Endothelial cell of umbilical vein (primary cell): ENCODE measurements around the gene SFMBT1. TPM values are rescaled to one million over a fixed set of nuclear protein-coding genes. Genes with fewer than 3 reads are reported as not detected.

ENCODE experiments used
- BruUV-seq: library from RNA; stranded (reverse); fragments of 400-500 nt; replicated peaks from 2 replicates; lab custom pipeline; 2021; lab: Mats Ljungman, UMichigan
- CTCF ChIA-PET: fragments of 300-600, 350-600 bp; sonication (Branson Sonifier 250); formaldehyde crosslinking; loops from one replicate; lab custom pipeline; 2021; ENCODE audit warnings: antibody characterized with exemption, inconsistent platforms; lab: Charles Lee
- POLR2A ChIA-PET: fragments of 300-600, 350-600 bp; sonication (Branson Sonifier 250); formaldehyde crosslinking; loops from one replicate; lab custom pipeline; 2021; ENCODE audit warnings: antibody characterized with exemption, inconsistent platforms; lab: Charles Lee
- DNase-seq: peaks from one replicate; pipeline ENCODE4 v3.0.0-alpha.2; 2011; ENCODE audit warnings: low read depth, low spot score
- FAIRE-seq: peaks from 2 replicates; lab custom pipeline; 2011; peaks lifted over from hg19 to GRCh38; lab: Jason Lieb, UNC
- H2AFZ ChIP-seq: 2 replicates; pipeline ENCODE4 v1.6.0; 2012; ENCODE audit warnings: low read depth, low read length, control low read depth, inconsistent platforms
- H3K27ac ChIP-seq: 2 replicates; pipeline ENCODE4 v1.5.1; 2011; ENCODE audit warnings: low read depth, mild to moderate bottlenecking, control low read depth, low read length, moderate library complexity; ENCODE audit not compliant: insufficient read depth
- H3K27me3 ChIP-seq, 2 experiments: 2 replicates each; pipeline versions ENCODE4 v1.6.0 to v1.6.1; 2011; ENCODE audit warnings: low read length in 2 of 2, mixed read lengths in 1 of 2; ENCODE audit not compliant: control insufficient read depth in 2 of 2, insufficient read depth in 2 of 2
- H3K36me3 ChIP-seq, 2 experiments: 2 replicates in 1 of 2; 3 replicates in 1 of 2; pipeline ENCODE4 v1.5.1; 2011; ENCODE audit warnings: low read length in 2 of 2, mild to moderate bottlenecking in 1 of 2, moderate library complexity in 1 of 2; ENCODE audit not compliant: control insufficient read depth in 2 of 2, insufficient read depth in 2 of 2; ENCODE audit errors: extremely low read depth in 1 of 2
- H3K4me1 ChIP-seq: 3 replicates; pipeline ENCODE4 v1.5.1; 2011; ENCODE audit warnings: mild to moderate bottlenecking, low read length; ENCODE audit not compliant: control insufficient read depth, insufficient read depth; ENCODE audit errors: extremely low read depth
- H3K4me2 ChIP-seq: 2 replicates; pipeline ENCODE4 v1.6.1; 2011; ENCODE audit warnings: low read length, control low read depth, mixed read lengths; ENCODE audit not compliant: insufficient read depth
- H3K4me3 ChIP-seq, 3 experiments: fragments of 200-600 bp in 1 of 3; sonication (generic), shearing (Covaris generic) in 1 of 3; replicated peaks in 1 of 3; 2 replicates each; pipeline ENCODE4 v1.5.1; 2011 to 2016; ENCODE audit warnings: control low read depth in 3 of 3, low read length in 3 of 3, mild to moderate bottlenecking in 2 of 3, inconsistent platforms in 1 of 3, low read depth in 1 of 3, moderate library complexity in 1 of 3; ENCODE audit not compliant: insufficient read depth in 1 of 3
- H3K79me2 ChIP-seq: 2 replicates; pipeline ENCODE4 v1.6.0; 2012; ENCODE audit warnings: low read length, inconsistent platforms; ENCODE audit not compliant: control insufficient read depth, insufficient read depth
- H3K9ac ChIP-seq: replicated peaks from 2 replicates; pipeline ENCODE3; 2011; ENCODE audit warnings: low read length, control low read depth; ENCODE audit not compliant: insufficient read depth; ENCODE audit errors: extremely low read depth
- H3K9me1 ChIP-seq: replicated peaks from 3 replicates; pipeline ENCODE4 v1.6.0; 2011; ENCODE audit warnings: mild to moderate bottlenecking, low read length; ENCODE audit not compliant: control insufficient read depth, insufficient read depth; ENCODE audit errors: extremely low read depth
- H3K9me3 ChIP-seq: replicated peaks from 2 replicates; pipeline ENCODE4 v1.5.1; 2012; ENCODE audit warnings: low read length, inconsistent platforms; ENCODE audit not compliant: control insufficient read depth, insufficient read depth
- H4K20me1 ChIP-seq: replicated peaks from 2 replicates; pipeline ENCODE3; 2011; ENCODE audit warnings: mild to moderate bottlenecking, low read length; ENCODE audit not compliant: control insufficient read depth, insufficient read depth; ENCODE audit errors: extremely low read depth
- POLR2A ChIP-seq: IDR thresholded peaks from 2 replicates; pipeline ENCODE4 v1.6.1; 2012; ENCODE audit warnings: low read depth, mild to moderate bottlenecking, control low read depth, low read length
- POLR2AphosphoS5 ChIP-seq: IDR thresholded peaks from 2 replicates; pipeline ENCODE4 v1.6.1; 2012; ENCODE audit warnings: low read depth, mild to moderate bottlenecking, control low read depth, low read length, moderate library complexity; ENCODE audit not compliant: insufficient read depth
- dilution Hi-C: fragments of 300-500 bp; cut with MboI; formaldehyde crosslinking; loops from one replicate; pipeline ENCODE4 v1.15.0; 2019; ENCODE audit warnings: low sequenced_read_pairs; ENCODE audit not compliant: extremely low pct_ligation_motif_present
- intact Hi-C: fragments of 100-400 bp; cut with micrococcal nuclease; formaldehyde crosslinking; loops from one replicate; pipeline ENCODE4 v1.10.0; 2022
- polyA plus RNA-seq, 4 experiments: library from polyadenylated mRNA; depleted of rRNA in 3 of 4; stranded (reverse) in 3 of 4; unstranded in 1 of 4; fragments of >200 nt; gene quantifications; 2 replicates each; pipeline versions ENCODE4 v1.2.1 to v1.2.3, GENCODE V29; 2011 to 2012; ENCODE audit warnings: missing spikeins in 1 of 4
- total RNA-seq: library from RNA; stranded (reverse); gene quantifications from 2 replicates; pipeline ENCODE4 v1.2.3, GENCODE V29; 2021
- TF ChIP-seq, protein P1 (sequence below), 2 donors: IDR thresholded peaks; 1 replicate in 1 of 2; 2 replicates in 1 of 2; pipeline ENCODE4 v1.5.1; 2011; ENCODE audit warnings: low read length in 2 of 2, mild to moderate bottlenecking in 2 of 2, moderate library complexity in 2 of 2, control low read depth in 1 of 2, inconsistent platforms in 1 of 2, low read depth in 1 of 2; ENCODE audit not compliant: insufficient read depth in 1 of 2; ENCODE audit errors: extremely low read depth in 1 of 2

Gene SFMBT1
- total and polyA plus RNA-seq, 2 donors (not counting 3 experiments of a cell fraction or from before 2014, with no cell fraction given) = 1.8 to 6.0 TPM

DNA sequence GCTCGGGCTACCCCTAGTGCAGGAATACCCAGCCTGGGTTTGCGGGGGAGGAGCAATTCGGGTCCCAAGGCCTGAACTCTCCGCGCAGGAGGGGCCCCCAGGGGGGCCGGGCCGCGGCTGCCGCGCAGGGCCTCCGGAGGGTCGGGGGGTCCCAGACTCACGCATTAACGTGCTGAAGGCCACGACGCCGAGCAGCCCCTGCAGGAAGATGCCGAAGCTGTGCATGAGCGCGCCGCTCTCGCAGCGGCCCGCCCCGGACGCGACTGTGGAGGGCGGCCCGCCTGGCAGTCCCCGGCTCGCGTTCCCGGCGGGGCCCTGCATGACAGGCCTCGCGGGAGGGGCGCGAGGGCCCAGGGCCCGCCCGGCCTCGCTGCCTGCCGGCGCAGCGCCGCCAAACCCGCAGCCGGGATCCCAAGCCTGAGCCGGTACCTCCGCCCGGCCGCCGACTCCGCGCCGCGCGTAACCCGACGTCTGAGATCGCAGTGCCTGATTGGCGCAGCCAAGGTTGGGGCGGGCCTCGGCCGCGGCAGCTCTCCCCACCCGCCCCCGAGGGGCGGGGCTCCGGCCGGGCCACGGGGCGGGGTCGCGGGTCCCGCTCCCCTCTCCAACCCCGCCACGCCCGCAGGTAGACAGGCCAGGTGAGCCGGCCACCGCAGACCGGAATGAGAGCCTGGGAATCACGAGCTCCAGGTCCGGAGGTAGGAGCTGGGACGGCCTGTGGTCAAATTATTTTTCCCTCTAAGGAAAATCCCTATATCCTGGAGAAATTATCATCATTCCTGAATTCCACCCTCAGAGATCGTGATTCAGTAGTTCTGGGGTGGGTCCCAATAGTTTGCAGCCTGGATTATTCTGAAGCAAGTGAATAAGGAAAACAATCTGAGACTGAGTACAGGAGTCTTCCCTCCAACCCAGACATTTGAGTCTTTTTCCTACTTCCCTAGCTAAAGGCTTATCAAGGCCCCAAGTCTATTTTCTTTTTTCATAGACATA lies 148.4 kb downstream of the SFMBT1 start, which contains the start of gene STIMATE:
Gene STIMATE, minus strand, starts transcription at position 419 of the 993 bp plus-strand sequence. Its CDS starts 98 bp downstream, at position 321.
- Histone ChIP-seq H3K27ac (peak within 1 kb of the TSS; percentile 32), H3K27me3 (no peaks in the 10 kb centered on the region), H3K4me1 (peaks cover 8% of the 10 kb centered on the region), H3K9ac (peak within 1 kb of the TSS; percentile 50), H4K20me1 (no peaks in the 10 kb centered on the region), H3K4me2 (peak within 1 kb of the TSS; percentile 97), H3K9me3 (no peaks in the 10 kb centered on the region), H2AFZ (peak within 1 kb of the TSS; percentile 92), H3K4me3 (peak within 1 kb of the TSS; percentile 73 to 89 (median 82)), H3K79me2 (peaks cover 2% of the 10 kb centered on the region), H3K9me1 (no peaks in the 10 kb centered on the region), H3K36me3 (no peaks in the 10 kb centered on the region)
- FAIRE-seq (peak; percentile 87), DNase-seq (peak; percentile 84)
- ChIA-PET POLR2A (no interaction called here), CTCF (interaction anchor here (0.7 to 1.5 kb wide), 4 partner anchors 10 to 38 kb away, joined by 3 to 4 read pairs (median 3); no protein-coding TSS in a partner anchor)
- TF ChIP-seq POLR2AphosphoS5 = peak; percentile 87
- peak; percentile 72 for TF ChIP-seq POLR2A
- TF ChIP-seq, protein P1, sequence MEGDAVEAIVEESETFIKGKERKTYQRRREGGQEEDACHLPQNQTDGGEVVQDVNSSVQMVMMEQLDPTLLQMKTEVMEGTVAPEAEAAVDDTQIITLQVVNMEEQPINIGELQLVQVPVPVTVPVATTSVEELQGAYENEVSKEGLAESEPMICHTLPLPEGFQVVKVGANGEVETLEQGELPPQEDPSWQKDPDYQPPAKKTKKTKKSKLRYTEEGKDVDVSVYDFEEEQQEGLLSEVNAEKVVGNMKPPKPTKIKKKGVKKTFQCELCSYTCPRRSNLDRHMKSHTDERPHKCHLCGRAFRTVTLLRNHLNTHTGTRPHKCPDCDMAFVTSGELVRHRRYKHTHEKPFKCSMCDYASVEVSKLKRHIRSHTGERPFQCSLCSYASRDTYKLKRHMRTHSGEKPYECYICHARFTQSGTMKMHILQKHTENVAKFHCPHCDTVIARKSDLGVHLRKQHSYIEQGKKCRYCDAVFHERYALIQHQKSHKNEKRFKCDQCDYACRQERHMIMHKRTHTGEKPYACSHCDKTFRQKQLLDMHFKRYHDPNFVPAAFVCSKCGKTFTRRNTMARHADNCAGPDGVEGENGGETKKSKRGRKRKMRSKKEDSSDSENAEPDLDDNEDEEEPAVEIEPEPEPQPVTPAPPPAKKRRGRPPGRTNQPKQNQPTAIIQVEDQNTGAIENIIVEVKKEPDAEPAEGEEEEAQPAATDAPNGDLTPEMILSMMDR (IDR thresholded peaks at IDR 0.05; ENCODE audit: extremely low read depth in 1 of 2, insufficient read depth in 1 of 2, low read depth in 1 of 2, low read length in 2 of 2) = no peak
- BruUV-seq = no TSS peak
- dilution Hi-C loops (no loop called here), intact Hi-C loops (no loop called here)
